NCI-H69 (cell line): ENCODE data around the gene TMUB1.

Source experiments
- DNase-seq: peaks from one replicate; lab custom pipeline; 2025; lab: John Stamatoyannopoulos, UW

The TMUB1 gene, protein sequence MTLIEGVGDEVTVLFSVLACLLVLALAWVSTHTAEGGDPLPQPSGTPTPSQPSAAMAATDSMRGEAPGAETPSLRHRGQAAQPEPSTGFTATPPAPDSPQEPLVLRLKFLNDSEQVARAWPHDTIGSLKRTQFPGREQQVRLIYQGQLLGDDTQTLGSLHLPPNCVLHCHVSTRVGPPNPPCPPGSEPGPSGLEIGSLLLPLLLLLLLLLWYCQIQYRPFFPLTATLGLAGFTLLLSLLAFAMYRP

DNA sequence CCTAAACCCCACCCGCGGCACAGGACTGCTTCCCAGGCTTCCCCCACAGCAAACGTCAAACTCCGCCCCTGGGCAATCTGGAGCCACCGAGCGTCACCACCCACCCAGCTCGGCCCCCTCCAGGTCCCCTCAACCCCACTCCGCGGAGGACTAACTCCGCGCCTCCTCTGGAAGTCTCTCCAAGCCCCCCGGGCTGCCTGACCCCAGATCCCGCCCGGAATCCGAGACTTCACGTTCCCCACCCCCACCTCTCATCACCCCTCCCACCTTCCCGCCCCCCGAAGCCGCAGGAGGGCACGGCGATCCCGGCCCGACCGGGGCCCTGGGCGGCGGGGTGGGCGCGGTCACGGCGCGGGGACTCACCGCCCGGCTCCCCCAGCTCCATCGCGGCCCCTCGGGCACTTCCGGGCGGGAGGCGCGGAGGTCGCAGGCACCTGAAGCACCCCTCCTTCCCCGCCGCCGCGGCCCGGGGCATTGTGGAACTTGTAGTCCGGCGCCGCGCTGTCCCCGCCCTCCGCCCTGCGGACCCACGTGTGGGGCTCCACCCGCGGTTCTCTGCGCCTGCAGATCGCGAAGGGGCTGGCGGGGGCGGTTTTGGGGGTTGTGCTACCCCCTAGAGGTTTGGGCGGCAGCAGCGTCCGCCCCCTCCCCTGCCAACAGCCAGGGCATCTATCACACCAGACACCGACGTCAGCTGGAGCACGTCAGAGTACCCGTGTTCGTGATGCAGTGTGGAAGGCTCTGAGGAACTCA is at the start of gene TMUB1:
TSS of gene TMUB1 (minus strand) at position 423 of the 753 bp plus-strand sequence. CDS start 930 bp downstream, outside the sequence.
- DNase-seq, result peak; percentile 93

DNA sequence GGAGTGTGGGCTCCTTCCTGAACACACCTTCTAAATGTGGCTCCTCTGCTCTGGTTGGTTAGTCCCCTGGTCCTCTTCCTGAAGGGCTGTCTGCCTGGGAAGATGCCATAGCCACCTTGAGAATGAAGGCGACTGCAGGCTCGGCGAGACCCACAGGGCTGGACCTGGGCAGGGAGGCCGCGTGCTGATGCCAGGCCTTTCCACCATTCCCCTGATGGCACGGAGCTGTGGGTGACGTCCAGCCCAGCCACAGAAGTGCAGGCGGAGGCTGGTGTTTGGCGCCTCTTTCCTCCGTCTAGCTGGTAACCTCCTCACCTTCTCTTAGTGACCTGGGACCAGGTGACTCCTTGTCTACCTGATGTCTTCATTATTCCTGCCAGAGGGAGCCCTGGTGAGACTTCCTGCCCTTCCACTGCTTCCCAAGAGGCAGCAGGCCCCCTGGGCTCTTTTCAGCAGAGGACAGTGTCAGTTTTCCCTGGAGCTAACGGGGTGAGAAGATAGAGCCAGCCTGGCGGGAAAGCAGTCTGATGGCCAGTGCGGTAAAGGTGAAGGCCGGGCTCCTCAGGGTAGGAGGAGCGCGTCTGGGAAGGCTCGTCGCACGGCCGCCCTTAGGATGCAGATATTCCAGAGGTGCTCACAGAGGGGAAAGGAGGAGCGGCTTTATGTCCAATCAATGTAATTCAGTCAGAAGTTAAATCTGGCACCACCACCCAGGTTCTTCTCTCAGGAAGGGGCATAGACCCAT is 49.3 kb upstream of the TMUB1 start:
- DNase-seq, result no peak

DNA sequence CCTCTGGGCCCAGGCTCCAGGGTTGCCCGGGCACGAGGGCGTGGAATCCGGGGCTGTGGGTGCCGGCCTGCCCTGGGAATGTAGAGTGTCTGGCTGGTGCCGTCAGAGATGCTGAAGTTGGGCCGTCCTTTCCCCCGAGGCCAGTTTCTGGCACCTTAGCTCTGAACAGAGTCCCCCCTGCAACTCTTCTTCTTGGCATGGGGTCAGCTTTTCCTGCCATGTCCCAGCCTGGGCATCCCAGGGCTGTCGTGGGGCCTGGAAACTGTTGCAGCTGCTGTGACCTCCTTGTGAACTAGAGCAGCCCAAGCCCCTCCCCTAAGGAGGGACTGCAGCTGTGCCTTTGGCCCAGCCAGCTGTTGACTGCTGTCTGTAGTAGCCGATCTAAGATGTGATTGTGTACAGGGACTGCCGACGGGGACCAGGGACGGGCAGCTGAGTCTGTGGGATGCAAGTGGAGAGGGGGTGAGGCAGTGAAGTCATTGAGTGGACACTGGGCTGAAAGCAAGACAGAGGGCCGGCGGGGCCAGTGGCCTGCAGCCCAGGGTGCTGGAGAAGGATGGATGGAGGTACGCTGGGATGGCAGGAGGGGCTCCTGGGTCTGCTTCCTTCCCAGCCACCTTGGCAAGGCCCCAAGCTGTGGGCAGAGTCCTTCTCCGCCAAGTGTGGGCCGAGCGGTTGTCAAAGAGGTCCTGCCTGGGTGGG is 48.5 kb upstream of the TMUB1 start:
- no peak for DNase-seq

DNA sequence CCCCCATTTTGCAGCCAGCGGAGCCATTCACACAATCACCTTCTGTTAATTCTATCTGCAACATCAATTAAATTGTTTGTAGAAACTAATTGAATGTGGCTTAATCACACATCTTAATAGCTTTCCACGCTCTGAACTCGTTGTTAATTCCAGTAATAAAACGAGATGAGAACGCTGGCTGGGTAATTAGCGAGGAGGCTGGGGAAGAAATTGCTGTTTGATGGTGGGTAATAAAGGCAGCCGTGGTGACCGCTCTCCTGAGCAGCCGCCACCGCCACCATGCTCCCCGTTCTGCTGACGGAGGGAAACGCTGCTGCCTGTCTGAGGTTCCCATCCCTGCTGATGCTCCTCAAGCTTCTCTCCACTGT is 47.9 kb upstream of the TMUB1 start:
- DNase-seq, result peak; percentile 43

DNA sequence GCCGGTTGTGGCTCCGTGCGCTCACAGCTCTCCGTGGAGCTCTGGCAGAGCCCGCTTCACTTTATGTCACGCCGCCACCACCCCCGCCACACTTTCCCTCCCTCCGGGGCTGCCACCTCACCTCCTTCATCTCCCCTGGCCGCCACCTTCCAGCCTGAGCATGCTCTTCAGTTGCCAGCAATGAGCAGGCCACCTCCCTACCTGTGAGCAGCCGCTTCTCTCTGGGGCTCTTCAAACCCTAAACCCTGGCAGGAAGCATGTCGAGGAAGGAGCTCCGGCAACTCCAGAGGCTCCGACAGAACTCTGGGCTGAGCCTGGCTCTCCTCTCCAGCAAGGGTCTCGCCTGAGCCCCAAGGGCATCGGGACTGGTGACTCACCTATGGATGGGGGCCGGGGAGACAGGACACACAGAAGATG is 47.5 kb upstream of the TMUB1 start:
- DNase-seq, result peak; percentile 43

DNA sequence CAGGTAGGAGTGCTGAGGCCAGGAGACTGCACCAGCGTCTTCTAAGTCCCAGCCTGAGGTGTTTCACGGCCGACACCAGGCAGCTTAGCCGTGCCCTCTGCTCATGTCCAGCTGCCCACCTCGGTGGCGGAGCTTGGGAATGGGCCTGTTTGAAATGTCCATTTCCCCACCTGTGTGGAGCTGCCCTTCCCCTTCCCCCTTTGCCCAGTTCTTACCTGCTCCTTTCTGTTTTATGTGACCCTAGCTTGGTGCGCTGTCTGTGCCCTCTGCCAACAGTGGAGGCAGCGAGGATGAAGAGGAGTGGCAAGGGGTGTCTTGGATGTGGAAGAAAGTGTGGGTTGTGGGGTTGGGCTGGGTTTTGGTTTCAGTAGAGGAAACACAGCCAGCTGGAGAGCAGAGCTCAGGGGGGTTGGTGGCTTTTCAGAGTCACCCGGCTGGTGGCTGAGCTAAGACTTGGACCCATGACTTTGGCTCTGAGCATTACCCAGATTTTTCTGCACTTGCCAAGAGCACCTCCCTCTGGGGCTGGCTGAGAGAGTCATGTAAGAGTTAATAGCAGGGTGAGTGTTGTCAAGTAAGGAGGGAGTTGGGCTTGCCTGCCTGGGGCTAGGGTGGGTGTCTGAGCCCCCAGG is 46.8 kb upstream of the TMUB1 start:
- no peak for DNase-seq

DNA sequence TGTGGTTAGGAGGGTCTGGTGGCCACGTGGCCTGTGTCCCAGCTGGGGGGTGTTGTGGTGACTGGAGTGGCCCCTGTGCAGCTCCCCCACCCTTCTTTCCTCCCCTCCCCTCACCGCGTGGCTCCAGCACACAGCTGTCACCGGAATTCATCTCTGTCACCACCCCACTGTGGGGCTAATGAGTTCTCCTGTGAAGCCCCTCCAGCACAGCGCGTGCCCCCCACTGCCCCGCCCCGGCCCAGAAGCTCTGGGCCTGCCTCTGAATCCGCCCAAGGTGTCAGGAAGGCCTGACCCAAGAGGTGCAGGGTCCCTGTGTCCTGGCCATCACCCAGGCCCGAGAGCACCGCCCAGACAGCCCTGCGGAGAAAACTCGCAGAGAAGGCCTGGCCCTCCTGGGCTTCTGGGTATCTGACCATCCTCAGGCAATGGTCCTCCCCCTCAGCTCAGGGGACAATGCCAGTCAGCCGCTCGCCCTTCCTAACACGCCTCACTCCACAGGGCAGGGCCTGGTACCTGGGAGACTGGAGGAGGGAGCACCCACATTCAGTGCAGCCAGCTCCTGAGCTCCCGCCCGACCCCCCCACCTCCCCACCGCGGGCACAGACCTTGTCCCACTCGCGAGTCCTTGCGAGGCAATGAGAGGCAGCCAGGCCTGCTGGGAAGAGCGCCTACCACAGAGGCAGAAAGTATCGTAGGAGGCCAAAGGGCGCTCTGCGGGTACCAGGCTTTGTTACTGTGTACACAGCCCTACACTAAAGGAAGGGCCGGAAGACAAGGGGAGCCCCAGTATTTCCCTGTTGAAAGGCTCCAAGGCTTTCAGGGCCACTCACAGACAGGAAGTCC is 46.0 kb upstream of the TMUB1 start:
- no peak for DNase-seq

DNA sequence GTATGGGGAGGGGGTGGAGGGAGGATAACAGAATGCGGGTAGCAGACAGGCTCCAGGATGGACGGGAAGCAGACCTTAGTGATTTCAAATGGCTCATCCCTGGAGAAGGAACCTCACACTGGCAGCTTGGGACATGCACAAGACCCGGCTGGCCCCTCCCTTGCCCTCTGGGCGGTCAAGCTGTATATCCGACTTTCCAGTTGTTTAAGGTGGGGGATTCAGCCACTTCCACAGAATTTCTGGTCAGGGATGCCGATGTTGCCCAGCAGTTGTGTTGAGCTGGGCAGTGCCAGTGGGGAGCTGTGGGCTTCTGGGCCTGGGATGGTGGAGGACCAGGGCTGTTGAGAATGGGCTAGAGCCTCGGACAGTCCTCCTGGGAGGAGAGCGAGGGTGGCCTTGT is 45.4 kb upstream of the TMUB1 start:
- DNase-seq, result no peak

DNA sequence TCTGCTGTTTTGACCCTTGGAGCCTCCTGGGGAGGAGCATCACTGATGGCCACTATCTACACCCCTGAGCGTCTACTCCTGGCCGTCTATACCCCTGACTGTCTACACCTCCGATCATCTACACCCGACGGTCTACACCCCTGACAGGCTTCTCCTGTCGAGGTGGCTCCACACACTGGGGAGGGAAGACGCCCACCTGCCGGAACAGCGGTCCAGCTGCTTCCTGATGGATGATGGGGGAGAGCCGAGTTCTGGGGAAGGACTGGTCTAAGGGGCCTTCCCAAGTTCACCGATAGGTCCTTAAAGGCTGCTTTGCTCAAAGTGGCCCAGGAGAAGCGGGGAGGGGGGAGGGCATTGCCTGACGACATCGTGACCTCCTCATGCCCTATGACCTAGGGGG is 44.9 kb upstream of the TMUB1 start:
- no peak for DNase-seq

DNA sequence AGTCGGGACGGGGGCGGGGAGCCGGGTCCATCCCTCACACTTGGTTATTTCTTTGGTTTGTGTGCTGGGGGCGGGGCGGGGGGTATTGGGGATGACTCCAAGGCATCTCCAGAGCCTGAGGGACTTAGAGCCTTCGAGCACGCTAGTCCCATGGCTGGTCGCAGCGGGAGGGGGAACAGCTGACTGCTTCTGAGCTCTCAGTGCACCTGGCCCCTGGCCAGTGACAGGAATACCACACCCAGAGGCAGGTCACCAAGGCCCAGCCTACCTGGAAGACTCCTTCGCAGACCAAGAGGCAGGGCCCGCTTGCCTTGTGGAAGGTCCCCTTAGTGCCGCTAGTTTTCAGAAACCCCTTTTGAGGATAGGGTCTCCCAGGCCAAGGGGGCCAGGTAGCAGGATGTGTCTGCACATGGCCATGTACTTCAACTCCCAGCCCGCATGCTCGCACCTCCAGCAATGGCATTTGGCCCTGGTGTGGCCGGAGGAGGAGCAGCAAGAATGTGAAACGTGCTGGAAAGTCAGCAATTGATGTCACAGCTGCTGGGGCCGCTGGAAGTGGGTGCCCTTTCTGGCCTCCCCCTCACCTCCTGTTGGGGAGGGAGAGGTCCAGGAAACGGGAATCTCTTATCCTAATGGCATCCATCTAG is 43.3 kb upstream of the TMUB1 start:
- DNase-seq, result peak; percentile 23

DNA sequence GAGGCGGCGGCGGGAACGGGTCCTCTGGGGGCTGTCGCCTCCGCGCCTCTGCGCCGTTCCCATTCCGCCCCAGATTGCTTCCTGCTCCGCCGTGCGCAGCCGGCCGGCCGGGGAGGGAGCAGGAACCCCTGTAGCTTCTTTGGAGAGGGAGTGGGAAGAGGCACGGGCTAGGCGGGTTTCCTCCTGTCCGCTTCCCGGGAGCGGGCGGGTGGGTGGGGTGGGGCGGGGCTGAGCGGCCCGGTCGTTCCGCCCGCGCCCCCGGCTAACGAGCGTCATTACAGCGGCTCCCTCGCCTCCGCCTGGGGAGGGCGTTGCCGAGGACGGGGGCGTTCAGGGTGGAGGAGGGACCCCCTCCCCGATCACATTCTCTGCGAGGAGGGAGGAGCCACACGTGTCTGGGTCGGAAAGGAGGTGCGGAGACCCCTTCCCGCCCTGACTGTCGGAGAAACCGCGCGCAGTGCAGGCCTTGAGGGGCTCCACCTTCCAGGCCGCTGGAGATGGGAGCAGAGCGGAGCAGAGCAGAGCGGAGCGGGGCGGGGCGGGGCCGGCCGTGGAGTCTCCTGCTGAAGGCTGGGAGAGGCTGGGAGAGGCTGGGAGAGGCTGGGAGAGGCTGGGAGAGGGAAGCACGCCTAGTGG is 42.7 kb upstream of the TMUB1 start:
- DNase-seq, result peak; percentile 74

DNA sequence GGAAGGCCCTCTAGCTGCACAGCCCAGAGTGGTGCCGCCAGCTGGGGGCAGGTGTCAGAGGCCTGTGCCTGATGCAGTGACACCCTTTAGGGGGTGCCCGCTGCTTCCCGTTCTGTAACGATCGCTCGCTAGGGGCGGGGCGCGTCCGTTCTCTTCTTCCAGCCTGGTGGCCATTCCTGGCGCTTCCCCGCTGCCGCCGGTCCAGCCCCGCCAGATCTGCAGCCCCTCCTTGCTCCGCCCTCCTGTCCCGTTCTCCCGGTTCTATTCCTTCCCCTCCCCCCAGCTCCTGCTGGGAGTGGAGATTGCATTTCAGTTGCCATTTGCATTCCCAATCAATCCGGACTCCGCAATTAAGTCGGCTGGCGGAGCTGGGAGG is 42.2 kb upstream of the TMUB1 start:
- no peak for DNase-seq

DNA sequence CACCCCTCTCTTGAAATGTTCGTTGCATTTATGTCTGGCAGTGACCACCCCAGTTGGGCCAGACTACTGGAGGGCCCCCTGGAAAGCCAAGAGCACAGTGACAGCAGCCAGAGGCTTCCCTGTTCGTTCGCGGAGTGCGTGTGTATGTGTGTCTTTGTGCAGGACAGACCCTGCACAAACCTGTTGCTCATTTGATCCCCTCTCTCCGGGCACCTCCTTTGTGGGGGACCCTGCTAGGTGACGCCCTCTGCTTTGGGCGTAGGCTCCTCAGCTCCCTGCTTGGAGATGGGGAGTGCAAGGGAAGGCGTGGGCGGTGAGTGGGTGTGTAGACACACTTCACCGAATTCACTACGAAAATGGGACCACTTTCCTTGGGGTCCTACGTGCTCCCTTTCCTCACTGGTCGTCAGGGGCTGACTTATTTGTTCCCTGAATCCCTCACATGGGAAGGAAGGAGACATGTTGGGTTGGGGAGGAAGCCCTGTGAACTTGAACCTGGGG is 41.7 kb upstream of the TMUB1 start:
- DNase-seq, result no peak

DNA sequence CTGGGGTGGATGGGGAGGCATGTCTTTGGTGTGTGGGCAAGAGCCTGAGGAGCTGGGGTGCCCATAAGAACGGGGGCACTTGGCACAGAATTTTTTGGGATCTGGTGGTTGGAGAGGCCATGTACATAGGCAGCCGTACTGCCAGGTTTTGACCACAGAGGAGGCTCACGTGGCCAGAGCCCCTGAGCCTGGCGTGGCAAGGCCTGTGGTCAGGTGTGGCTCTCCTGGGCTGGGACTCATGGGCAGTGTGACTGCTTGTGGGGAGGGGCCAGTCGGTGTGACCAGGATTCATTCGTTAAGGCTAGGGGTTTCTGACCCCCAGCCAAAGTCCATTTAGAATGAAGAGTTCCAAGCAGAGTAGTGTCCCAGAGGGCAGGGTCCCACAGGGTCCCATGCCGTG is 41.2 kb upstream of the TMUB1 start:
- no peak for DNase-seq

DNA sequence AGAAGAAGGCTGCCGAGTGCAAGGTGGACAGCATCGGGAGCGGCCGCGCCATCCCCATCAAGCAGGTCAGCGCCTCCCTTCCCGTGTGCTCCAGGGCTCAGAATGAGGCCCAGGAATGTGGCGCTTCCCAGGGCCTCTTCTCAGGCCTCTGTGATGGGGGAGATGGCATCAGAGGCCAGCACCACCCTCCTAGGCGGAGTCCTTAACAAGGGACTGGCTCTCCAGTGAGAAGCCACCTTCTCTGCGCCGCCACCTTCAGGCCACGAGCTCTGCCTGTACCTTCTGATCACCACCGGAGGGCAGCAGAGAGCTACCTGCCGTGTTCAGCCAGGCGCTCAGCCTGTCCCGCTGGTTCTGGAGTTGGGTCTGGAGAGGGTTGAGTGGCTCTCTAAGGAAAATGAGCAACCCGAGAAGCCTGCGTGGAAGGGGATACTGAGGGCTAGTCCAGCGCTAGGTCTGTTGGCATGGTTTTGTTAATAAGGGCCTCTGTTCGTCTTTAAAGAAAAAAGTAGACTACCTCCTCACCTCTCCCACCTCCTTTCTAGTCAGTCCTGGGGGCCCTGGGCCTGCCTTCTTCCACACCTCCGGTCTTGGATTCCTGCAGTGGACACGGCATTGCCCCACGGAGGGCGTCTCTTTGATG is 40.6 kb upstream of the TMUB1 start:
- DNase-seq, result peak; percentile 76

DNA sequence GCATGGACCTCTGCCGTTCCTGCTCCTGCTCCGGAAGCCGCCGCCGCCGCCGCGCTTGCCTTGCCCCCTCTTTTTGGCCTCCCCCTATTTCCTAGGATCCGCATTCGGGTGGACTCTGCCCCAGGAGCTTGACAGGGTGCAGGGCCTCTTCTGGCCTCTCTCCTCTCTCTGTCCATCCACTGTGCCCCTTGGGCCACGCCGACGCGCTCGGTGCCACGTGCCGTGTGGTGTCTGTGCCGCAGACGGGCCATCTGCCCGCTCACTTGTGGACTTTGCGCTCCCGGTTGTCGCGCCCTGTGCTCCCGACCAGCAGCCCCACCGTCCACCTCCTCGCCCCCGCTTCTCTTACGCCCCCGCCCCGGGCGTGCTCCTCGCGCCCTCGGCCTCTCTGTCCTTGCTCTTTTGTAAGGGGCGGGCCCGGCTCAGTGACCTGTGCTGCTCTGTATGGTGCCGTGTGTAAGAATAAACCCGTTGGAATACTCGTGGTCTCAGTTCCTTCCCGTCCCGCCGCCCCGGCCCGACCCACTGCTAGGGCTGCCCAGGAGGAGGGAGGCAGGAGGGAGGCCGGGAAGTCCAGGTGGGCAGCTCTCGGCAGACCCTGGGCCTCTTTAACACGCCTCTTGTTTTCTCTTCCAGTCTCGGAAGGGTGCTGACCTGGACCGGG is 40.0 kb upstream of the TMUB1 start:
- no peak for DNase-seq

DNA sequence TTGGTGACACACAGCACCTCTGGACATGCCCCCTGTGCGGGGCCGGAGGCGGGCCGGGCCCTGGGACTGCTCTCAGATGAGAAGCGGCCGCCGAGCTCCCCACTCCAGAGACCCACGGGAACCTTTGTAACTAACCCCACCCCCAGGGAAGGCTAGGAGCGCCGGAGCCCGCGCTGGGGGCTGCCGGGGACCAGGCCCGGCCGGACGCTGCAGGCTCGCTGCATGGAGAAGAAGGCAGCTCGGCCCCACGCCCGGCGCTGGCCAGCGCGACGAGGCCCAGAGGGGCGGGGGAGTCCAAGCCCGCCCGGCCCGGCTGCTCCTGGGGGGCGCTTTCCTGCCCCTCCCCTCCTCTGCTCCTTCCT is 39.5 kb upstream of the TMUB1 start:
- DNase-seq, result no peak

DNA sequence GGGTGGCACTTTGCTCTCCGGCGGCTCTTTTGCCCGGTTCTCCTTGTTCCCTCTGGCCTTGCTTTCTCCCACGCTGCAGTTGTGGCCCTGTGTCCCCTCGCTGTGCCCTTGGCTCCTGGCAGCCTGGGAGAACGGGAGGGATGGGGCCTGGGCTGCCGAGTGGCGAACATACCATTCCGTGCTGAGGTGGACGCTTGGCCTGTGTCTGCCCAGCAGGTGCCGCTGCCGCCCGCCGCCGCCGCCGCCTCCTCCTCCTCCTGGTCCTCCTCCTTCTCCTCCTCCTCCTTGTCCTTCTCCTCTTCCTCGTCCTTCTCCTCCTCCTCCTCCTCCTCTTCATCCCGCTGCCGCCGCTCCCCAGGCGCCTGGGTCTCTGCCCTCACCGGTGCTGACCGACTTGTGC is 39.0 kb upstream of the TMUB1 start:
- DNase-seq, result no peak
